Endometrial microvascular endothelial cells (primary cell): Measurements from ENCODE around the gene ZNF197. TPM values are rescaled to one million over a fixed set of nuclear protein-coding genes. Genes with fewer than 3 reads are reported as not detected.
"Not testable (repeated sequence)": the region's sequence is repeated elsewhere in the genome, so short reads cannot be mapped to it uniquely, and the experiment has no call there.

Experiments
- in situ Hi-C: cut with HindIII; loops from 2 replicates; pipeline ENCODE4 v1.10.0; 2017; ENCODE audit warnings: low sequenced_read_pairs, low pct_unique_long_range_greater_than_20kb; ENCODE audit errors: inconsistent ontology term
- total RNA-seq: library from RNA; depleted of rRNA; stranded (reverse); fragments of >200 nt; gene quantifications from one replicate; pipeline ENCODE4 v1.2.3, GENCODE V29; 2015; ENCODE audit errors: inconsistent ontology term

ZNF197 gene
- total RNA-seq: 3.8 TPM

DNA sequence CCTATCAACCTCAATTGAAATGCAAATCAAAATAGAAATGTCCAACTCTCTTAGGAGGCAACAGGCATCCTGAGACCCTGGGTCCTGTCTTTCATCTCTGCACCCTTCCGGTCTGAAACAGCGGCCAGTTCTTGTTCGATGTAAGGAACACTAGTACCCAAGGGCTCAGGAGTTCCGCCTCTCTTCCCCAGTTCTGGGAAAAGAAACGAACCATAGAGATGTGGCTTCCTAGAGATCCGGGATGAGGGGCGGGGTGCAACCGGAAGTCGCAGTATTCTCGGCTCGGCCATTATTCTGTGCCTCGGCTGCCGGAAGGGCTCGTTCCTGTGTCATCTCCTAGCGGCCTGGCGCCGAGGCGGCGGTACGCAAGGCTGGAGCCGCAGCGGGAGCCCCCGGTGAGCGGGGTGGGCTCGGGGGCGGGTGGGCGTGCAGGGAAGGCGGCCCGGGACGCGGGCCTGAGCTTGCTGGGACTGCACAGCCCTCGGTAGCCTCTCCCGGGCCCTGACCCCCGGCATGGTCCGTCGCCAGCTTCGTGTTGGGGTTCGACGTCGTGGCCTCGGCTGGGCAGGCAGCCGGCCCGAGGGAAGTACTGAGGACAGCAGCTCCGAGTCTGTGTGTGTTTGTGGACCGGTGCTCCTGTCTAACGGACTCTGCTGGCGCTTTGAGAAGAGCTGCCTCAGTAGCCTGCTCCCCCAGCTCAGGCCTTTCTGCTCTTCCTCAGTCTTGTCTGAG, at the start of gene ZNF197:
TSS of gene ZNF197 (plus strand) at position 288 of the 732 bp plus-strand sequence. CDS start 4,119 bp downstream, outside the sequence.
- in situ Hi-C loops: no loop called here

DNA sequence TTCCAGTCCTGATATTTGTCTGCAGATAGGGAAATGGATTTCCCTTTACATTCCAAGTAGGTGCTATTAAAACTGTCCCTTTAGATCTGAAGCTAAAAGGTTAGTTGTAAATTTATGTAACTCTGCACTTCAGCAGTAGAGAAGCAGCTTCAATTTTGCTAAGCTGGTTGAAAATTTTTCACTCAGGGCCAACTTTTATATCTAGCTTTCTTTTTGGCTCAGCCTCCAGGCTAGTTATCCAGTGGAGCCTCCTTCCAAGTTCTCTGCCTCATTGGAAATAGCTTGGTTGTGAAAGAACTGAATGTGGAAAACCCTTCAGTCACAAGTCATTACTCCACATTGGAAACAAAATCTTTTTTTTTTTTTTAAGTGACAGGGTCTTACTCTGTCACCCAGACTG, 48.2 kb upstream of the ZNF197 start:
- in situ Hi-C loops: no loop called here

DNA sequence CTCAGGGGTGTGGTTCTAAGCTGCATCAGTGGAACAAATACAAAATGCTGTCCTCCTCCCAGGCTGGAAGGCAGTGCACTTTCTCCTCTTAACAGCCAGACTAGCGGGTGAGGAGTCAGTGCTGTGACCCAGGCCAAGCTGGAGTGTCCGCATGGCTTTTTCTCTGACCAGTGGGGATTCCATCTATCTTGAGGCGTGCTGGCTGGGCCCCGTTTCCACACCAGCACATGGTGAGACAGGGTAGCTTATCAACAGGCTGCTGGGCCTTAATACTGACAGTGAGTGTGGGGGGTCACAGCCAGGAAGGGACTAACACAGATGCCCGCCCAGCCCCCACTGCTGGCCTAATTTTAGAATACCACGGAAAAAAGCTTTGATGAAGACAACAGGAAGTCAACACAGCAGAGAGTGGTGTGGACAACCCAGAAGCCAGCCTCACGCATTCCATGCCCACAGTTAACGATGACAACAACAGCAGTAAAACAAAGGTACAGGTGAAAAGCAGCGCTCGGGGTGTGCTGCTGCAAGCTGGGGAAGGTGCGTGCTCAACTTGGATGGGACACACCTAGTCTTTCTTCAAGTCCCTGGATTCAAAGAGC, 47.4 kb upstream of the ZNF197 start:
- in situ Hi-C loops: not testable (repeated sequence)

DNA sequence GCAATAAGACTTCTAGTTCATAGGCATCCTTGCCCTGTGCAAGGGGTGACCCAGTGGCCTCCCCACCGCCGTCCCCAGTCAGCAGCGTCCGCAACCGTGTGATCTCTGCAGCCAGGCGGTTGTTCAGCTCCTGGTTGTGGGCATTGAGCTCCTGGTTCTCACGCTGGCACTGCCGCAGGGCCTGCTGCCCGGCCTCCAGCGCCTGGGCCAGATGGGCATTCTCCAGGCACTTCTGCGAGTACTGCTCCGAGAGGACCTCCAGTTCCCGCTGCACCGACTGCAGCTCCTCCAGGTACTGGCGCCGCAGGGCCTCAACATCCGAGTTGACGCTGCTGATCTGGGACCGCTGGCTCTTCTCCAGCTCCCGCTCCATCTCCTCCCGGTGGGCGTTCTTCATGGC, 46.5 kb upstream of the ZNF197 start:
- in situ Hi-C loops: not testable (repeated sequence)

DNA sequence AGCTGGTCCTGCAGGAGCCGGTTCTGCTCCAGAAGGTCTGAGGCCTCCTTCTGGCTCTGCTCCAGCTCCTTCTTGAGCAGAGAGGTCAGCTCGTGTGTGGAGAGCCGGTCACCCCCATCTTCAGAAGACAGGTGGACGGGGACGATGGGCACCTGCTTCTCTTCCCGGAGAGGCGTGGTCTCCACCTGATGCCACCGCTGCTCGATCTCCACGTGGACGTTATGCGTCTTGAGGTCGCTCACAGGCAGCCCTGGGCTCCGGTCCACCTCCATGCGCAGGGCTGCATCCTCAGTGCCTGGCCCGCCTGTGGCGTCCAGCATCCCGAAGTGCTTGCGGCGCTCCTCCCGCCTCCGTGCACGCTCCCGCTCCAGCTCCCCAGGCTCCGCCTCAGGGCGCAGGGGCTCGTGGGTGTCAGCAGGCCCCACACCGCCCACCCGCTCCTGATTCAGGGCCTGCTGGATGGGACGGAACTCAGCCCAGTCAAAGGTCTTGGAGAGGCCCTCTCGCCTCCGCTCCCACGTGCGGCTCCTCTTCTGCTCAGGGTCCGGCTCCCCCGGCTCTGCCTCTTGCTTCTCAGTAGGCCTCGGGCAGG, 45.8 kb upstream of the ZNF197 start:
- in situ Hi-C loops: not testable (repeated sequence)

DNA sequence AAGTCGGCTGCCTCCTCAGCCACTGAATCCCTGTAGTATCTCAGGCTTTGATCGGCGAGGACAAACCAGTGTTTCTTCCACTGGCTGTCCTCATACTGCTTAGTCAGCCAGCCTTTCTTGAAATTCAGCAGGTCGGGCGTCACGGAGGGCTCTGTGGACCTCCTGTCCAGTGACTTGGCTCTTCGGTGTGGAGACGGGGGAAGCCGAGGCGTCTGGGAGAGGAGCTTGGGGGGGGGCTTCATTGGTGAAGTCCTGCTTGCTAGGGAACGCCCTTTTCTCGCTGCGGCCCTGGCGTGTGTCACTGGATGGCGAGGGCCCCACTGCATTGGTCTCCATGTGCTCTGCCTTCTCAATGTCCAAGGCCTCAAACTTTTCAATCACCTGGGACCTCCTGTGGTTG, 45.1 kb upstream of the ZNF197 start:
- in situ Hi-C loops: not testable (repeated sequence)

DNA sequence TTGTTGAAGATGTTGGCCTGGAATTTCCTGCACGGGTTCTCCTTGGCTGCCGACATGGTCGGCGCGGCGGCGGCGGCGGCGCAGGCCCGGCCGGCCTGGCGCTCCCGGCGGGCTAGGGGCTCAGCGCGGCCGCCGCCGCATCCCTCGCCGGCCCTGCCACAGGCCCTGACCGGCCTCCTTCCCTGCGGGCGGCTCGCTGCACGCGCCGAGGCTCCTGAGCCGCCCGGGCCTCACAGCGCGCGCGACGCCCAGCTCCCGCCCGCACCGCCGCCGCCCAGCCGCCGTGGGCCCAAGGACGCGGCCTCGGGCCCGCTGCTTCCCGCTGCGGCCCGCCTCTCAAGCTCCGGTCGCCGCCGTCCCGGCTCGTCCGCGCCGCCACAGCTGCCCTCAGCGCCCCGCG, 43.9 kb upstream of the ZNF197 start:
- in situ Hi-C loops: not testable (repeated sequence)

DNA sequence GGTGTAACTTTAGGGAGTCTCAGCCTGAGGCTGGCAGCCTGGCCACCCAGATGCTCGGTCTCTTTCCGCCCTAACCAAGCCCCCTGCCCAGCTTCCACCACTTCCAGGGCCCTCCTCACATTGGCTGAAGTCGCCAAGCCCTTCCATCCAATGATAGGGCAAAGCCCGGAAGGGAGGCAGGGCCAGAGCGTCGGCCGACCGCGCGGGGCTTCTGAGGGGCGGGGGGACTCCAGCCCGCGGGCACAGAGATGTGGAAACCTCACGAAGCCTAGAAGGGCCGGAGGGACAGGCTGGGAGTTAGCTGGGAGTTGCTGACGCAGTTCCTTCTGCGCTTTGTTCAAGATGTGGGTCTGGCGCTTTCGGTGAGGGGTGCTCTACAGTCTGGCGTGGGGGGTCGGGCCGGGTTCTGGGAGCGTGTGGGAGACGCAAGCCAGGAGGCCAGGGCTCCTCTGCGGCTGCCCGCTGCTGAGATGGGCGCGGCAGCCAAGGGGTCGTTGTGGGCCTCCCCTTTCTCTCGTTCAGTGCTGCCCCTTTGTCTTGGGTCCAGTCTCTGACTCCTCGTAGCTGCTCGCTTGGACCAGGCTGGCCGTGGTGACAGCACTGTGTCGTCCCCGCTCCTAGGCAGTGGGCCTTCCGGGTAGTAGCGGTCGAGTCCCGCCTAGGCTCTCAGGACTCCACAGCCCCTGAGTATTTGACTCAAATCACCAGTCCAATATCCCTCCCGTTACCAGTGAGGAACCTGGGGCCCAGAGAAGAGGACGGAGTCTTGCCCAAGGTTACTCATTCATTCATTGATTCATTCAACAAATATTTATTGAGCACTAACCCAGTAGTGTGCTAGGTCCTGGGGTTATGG, 40.0 kb upstream of the ZNF197 start, which contains the start of gene ZNF660:
TSS of gene ZNF660 (plus strand) at position 319 of the 856 bp plus-strand sequence. CDS start 9,230 bp downstream, outside the sequence.
- in situ Hi-C loops: no loop called here

DNA sequence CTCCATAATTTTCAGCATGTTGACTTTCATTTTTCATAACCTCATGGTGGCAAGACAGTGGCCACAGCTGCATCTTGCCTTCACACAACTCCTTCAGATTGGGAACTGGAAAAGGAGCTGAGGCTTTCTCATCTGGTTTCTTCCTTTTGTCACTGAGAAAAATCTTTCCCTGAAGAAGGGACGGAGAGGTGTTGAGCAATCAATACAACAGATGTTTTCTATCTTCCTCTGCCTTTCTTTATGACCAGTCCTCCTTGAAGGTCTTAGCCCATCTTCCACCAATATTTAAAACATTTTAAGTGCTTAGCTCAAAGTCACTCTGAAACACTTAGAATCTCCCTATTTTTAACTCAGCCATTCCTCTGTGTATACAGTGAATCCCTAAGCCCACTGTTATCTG, 28.2 kb upstream of the ZNF197 start:
- in situ Hi-C loops: no loop called here

DNA sequence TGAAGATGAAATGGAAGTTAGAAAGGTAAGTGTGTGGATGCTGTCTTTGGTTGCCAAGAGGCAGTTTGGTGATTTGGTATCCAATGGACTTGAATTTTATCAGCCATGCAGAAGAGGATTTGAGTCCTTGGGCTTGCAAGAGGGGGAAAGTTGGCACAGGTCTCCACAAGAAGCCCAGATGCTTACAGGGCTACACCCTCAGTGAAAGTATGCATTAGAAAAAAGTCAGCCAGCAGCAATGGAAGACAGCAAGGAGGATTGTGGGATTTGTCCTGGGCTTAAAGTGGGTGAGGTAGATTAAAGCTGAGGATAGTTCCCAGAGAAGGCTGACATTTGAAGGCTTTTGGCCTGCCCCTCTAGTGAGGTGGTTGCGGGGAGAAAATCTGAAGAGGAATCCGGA, 23.1 kb upstream of the ZNF197 start:
- in situ Hi-C loops: no loop called here

DNA sequence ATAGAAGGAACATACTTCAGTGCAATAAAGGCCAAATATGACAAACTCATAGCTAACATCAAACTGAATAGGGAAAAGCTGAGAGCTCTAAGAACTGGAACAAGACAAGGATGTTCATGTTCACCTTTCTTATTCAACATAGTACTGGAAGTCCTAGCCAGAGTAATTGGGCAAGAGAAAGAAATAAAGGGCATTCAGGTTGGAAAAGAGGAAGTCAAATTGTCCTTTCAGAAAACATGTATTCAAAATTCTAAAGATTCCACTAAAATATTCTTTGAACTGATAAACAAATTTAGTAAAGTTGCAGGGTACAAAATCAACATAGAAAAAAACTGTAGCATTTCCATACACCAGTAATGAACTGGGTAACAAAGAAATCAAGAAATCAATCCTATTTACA, 12.2 kb upstream of the ZNF197 start:
- in situ Hi-C loops: no loop called here

DNA sequence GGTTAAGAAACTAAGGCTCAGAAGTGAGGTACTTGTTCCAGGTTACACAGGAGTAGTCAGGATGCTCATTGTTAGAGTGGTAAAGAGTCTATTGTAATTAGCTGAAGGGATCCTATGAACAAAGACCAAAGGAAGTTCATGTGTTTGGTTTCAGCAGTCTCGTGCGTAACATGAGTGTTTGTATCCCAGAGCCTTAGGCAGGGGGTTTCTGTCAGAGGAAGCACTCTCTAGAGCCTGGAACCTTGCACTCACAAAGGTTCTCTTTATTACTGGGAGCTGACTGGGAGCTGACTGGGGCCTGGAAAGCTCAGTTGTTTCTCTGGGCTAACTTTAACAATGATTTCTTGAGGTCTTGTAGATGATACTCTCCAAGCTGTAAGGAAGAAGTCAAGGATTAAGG, 3.9 kb downstream of the ZNF197 start:
- in situ Hi-C loops: no loop called here

DNA sequence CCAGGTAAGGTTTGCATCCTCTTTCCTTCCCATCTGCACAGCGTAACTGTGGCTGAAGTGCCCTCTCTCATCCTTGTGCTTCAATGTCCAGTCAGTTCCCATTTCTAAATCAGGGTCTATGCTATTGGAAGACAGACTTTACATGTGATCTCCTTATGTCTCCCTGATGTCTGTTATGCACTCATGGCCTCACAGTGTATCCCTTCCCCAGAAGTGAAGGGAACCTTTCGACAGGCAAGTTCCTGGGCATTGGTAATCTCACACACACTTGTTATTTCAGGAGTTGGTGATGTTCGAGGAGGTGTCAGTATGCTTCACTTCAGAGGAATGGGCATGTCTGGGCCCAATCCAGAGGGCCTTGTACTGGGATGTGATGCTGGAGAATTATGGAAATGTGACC, 7.4 kb downstream of the ZNF197 start:
- in situ Hi-C loops: no loop called here

DNA sequence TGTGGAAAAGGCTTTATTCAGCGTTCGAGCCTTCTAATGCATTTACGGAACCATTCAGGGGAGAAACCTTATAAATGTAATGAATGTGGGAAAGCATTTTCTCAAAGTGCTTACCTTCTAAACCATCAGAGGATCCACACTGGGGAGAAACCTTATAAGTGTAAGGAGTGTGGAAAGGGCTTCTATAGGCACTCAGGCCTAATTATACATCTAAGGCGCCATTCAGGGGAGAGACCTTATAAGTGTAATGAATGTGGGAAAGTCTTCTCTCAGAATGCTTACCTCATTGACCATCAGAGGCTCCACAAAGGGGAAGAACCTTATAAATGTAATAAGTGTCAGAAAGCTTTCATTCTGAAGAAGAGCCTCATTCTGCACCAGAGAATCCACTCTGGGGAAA, 17.5 kb downstream of the ZNF197 start:
- in situ Hi-C loops: no loop called here

DNA sequence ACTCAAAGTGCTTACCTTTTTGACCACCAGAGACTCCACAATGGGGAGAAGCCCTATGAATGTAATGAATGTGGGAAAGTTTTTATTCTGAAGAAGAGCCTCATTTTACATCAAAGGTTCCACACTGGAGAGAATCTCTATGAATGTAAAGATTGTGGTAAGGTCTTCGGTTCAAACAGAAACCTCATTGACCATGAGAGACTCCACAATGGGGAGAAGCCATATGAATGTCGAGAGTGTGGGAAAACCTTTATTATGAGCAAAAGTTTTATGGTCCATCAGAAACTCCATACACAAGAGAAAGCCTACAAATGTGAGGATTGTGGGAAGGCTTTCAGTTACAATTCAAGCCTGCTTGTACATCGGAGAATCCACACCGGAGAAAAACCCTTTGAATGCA, 18.2 kb downstream of the ZNF197 start:
- in situ Hi-C loops: no loop called here

DNA sequence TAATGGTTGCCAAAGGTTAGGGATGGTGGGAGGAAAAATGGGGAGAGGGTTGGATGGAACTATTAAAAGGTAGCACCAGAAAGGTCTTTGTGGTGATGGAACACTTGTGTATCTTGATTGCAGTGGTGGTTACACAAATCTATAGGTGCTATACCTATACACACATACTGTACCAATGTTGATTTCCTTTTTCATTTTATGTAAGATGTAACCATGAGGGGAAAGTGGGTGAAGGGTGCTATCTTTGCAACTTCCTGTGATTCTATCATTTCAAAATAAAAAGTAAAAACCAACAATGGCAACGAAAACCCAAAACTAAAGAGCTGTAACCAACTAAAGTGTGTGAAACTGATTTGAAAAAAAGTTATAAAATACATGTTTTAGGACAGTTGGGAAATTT, 22.9 kb downstream of the ZNF197 start:
- in situ Hi-C loops: no loop called here

DNA sequence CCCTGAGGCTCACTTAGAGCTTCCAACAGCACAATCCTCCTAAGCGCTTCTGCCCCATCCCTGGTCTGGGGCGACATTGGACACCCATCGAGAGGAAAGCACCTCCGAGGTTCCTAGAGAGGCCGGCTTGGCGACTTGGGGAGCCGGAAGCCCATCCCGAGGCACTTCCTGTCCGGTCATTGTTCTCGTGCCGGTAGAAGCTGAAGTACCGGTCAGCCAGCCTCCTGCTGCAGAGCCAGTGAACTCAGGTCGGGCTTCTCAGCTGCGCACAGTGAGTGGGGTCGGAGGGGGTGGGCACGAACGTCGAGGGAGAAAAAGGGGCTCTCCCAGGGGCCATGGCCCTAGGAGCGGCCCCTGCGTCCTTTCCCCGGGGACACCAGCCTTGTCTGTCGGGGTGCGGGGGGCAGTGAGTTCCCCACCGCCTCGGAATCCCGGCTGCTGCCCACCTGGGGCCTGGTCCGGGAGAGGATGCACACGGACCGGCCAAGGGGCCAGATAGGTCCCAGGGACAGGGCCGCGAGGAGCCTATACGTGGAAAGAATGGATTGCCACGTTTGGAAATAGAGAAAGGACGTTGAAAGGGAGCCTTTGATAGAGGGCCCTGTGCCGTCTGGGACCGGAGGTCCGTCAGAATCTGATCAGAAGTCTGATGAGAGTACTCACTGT, 23.9 kb downstream of the ZNF197 start, which contains the start of gene ZNF35:
TSS of gene ZNF35 (plus strand) at position 169 of the 666 bp plus-strand sequence. CDS start 2,336 bp downstream, outside the sequence.
- in situ Hi-C loops: no loop called here

DNA sequence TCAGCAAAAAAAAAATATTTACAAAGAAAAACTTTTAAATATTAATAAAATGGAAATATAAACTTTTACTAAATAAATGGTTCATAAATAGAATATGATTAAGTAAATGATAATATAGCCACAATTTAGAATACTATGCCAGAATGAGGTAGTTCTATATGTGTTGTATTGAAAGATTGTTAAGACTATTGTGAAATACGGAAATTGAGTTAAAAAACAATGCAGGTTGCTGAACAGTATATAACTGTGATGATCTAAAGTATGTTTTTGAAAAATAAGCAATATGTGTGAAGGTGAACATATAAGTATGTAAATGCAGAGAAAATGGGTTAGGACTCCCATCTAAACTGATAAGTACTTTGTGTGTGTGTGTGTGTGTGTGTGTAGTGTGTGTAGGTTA, 24.9 kb downstream of the ZNF197 start:
- in situ Hi-C loops: no loop called here

DNA sequence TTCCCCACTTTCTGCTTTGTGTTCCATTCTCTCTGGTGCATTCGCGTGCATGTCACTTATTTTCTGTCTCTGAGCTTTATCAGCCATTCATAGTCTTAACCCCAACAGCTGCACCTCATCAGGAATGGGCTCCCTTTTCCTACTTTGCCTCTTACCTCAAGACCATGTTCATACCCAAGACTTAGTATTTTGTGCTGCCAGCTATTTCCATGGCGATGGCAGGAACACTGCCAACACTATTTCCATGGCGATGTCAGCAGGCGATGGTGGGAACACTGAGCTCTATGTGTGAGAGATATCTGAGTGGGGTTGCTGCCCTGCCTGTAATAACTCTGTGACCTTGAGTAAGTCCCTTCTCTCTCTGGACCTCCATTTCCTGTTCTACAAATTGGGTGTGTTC, 29.2 kb downstream of the ZNF197 start:
- in situ Hi-C loops: no loop called here
